C4-2B (cell line): ENCODE data around the gene CACNA2D1.

Experiments
- H3K27ac ChIP-seq: fragments of 450-650 bp; 2 replicates; pipeline ENCODE4 v1.5.1; 2017
- CTCF ChIP-seq: fragments of 450-650 bp; conservative IDR thresholded peaks from 2 replicates; pipeline ENCODE4 v1.5.1; 2017; ENCODE audit warnings: mild to moderate bottlenecking
- ZFX ChIP-seq: fragments of 450-650 bp; IDR thresholded peaks from 2 replicates; pipeline ENCODE4 v1.6.1; 2017

Gene CACNA2D1

GRCh38 chr7:82443547-82444219, at the start of gene CACNA2D1:
TSS of gene CACNA2D1 (minus strand) at chr7:82443777.
- no peak within 1 kb of the TSS for H3K27ac ChIP-seq
- TF ChIP-seq CTCF (no peak), ZFX (no peak)

- no peak overlapping the region for H3K27ac ChIP-seq
- TF ChIP-seq CTCF, result peak; percentile 86
- no peak for TF ChIP-seq ZFX
Measured at GRCh38 chr7:82481499-82482097, 38.0 kb upstream of the CACNA2D1 start.

GRCh38 chr7:82477733-82478515, 34.3 kb upstream of the CACNA2D1 start:
- H3K27ac ChIP-seq, result no peak overlapping the region
- no peak for TF ChIP-seq CTCF
- no peak for TF ChIP-seq ZFX

- TF ChIP-seq CTCF, result no peak
- no peak for TF ChIP-seq ZFX
- H3K27ac ChIP-seq, result no peak overlapping the region
Measured at GRCh38 chr7:82472966-82473365, 29.4 kb upstream of the CACNA2D1 start.

- no peak overlapping the region for H3K27ac ChIP-seq
Measured at GRCh38 chr7:82471351-82472020, 27.9 kb upstream of the CACNA2D1 start.

GRCh38 chr7:82469207-82469606, 25.6 kb upstream of the CACNA2D1 start:
- no peak for TF ChIP-seq ZFX
- no peak for TF ChIP-seq CTCF
- H3K27ac ChIP-seq, result no peak overlapping the region

More at GRCh38 chr7:82471351-82472020, 27.9 kb upstream of the CACNA2D1 start:
- TF ChIP-seq ZFX, result no peak
- TF ChIP-seq CTCF, result no peak
